Gastrocnemius medialis (tissue), 4 donors: ENCODE measurements around the gene FBXL17. TPM values are rescaled to one million over a fixed set of nuclear protein-coding genes. Genes with fewer than 3 reads are reported as not detected.

Source experiments
- ATAC-seq, 2 donors: fragments of 150-250 bp; one replicate each; pipeline ENCODE4 v1.9.1; 2016
- DNase-seq, 2 donors: peaks; one replicate each; pipeline ENCODE4 v3.0.0-alpha.2; 2019
- H3K27ac ChIP-seq, 4 donors: fragments of 200-600 bp; sonication (generic); 1 replicate in 1 of 4; 2 replicates in 3 of 4; pipeline ENCODE4 v1.5.1; 2016 to 2018; ENCODE audit warnings: mild to moderate bottlenecking in 2 of 4, moderate library complexity in 1 of 4
- H3K27me3 ChIP-seq, 3 donors: fragments of 200-600 bp; sonication (generic) in 2 of 3; 1 replicate in 1 of 3; 2 replicates in 2 of 3; pipeline versions ENCODE4 v1.5.1 to v1.6.0; 2016 to 2019; ENCODE audit warnings: mild to moderate bottlenecking in 1 of 3, moderate library complexity in 1 of 3
- H3K36me3 ChIP-seq, 2 donors: fragments of 200-600 bp; sonication (generic) in 1 of 2; one replicate each; pipeline ENCODE4 v1.5.1; 2017 to 2018
- H3K4me1 ChIP-seq, 2 donors: fragments of 200-600 bp; sonication (generic) in 1 of 2; one replicate each; pipeline ENCODE4 v1.5.1; 2016 to 2017; ENCODE audit warnings: mild to moderate bottlenecking in 2 of 2
- H3K4me3 ChIP-seq, 4 donors: fragments of 200-600 bp; sonication (generic) in 3 of 4; 1 replicate in 1 of 4; 2 replicates in 3 of 4; pipeline ENCODE4 v1.5.1; 2016 to 2019; ENCODE audit warnings: mild to moderate bottlenecking in 2 of 4
- H3K9me3 ChIP-seq, 3 donors: fragments of 200-600 bp; sonication (generic) in 2 of 3; 1 replicate in 1 of 3; 2 replicates in 2 of 3; pipeline ENCODE4 v1.5.1; 2016 to 2019
- POLR2A ChIP-seq, 2 donors: fragments of 450-650 bp; IDR thresholded peaks; one replicate each; pipeline ENCODE4 v1.6.1; 2017; ENCODE audit warnings: antibody characterized with exemption in 2 of 2, mild to moderate bottlenecking in 2 of 2, moderate library complexity in 2 of 2
- in situ Hi-C, 4 donors: fragments of 200-750 bp; cut with MboI; loops; one replicate each; pipeline versions ENCODE4 v1.15.0 to v1.8.0; 2017; ENCODE audit warnings: low sequenced_read_pairs in 4 of 4
- intact Hi-C: fragments of 100-400 bp; cut with DNase I; formaldehyde crosslinking; loops from one replicate; pipeline ENCODE4 v1.15.1; 2023; ENCODE audit warnings: low total_unique reads
- total RNA-seq, 4 donors: library from RNA; depleted of rRNA; stranded (reverse); fragments of >200 nt; gene quantifications; one replicate each; pipeline versions ENCODE4 v1.1.0 to v1.2.3, GENCODE V29; 2016
- TF ChIP-seq, protein P1 (sequence below), 5 experiments: fragments of 450-650 bp in 3 of 5; fragments of 200-600 bp in 2 of 5; sonication (generic) in 2 of 5; IDR thresholded peaks in 4 of 5; conservative IDR thresholded peaks in 1 of 5; 1 replicate in 4 of 5; 2 replicates in 1 of 5; pipeline ENCODE4 v1.5.1; 2016 to 2019; ENCODE audit warnings: antibody characterized with exemption in 5 of 5, mild to moderate bottlenecking in 3 of 5, moderate library complexity in 3 of 5

Gene FBXL17
- total RNA-seq, 4 donors from 2014 or later: 23.3 to 33.4 (median 26.9) TPM

DNA sequence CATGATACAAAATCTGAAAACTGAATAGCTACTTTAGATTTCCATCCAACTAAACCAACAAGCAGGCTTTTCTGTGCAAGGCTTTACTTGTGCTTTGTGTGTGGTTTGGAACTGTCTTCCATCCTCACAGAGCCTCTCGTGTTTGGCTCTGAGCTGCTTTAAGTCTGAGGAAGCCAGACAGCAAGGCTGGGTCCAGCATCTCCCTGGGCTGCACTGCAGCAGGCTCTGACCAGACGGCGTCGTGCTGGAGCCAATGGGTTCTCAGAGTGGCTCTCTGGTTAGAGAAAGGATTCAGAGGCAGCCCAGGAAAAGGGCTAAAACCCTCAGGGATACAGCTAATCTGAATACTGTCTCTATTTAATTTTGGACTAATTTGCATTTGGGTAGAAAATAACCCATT lies 503.2 kb downstream of the FBXL17 start:
- no peak overlapping the region for H3K27ac ChIP-seq
- H3K4me1 ChIP-seq: no peaks in the 10 kb centered on the region
- intact Hi-C loops: no loop called here
- H3K9me3 ChIP-seq: no peaks in the 10 kb centered on the region
- H3K4me3 ChIP-seq: no peak overlapping the region
- ATAC-seq (no peak), DNase-seq (no peak)
- H3K36me3 ChIP-seq: no peaks in the 10 kb centered on the region
- no peak for TF ChIP-seq POLR2A (IDR thresholded peaks at IDR 0.05)
- TF ChIP-seq, protein P1, sequence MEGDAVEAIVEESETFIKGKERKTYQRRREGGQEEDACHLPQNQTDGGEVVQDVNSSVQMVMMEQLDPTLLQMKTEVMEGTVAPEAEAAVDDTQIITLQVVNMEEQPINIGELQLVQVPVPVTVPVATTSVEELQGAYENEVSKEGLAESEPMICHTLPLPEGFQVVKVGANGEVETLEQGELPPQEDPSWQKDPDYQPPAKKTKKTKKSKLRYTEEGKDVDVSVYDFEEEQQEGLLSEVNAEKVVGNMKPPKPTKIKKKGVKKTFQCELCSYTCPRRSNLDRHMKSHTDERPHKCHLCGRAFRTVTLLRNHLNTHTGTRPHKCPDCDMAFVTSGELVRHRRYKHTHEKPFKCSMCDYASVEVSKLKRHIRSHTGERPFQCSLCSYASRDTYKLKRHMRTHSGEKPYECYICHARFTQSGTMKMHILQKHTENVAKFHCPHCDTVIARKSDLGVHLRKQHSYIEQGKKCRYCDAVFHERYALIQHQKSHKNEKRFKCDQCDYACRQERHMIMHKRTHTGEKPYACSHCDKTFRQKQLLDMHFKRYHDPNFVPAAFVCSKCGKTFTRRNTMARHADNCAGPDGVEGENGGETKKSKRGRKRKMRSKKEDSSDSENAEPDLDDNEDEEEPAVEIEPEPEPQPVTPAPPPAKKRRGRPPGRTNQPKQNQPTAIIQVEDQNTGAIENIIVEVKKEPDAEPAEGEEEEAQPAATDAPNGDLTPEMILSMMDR (IDR thresholded peaks at IDR 0.05 in 4 of 5, conservative IDR thresholded peaks at IDR 0.05 in 1 of 5): no peak
- in situ Hi-C loops: no loop called here
- no peaks in the 10 kb centered on the region for H3K27me3 ChIP-seq

- DNase-seq (no peak), ATAC-seq (no peak)
- no peaks in the 10 kb centered on the region for H3K27me3 ChIP-seq
- no peaks in the 10 kb centered on the region for H3K36me3 ChIP-seq
- intact Hi-C loops (no loop called here), in situ Hi-C loops (no loop called here)
- no peak overlapping the region for H3K4me3 ChIP-seq
- no peaks in the 10 kb centered on the region for H3K9me3 ChIP-seq
- peaks cover 0 to 5% of the 10 kb centered on the region in 2 donors for H3K4me1 ChIP-seq
- no peak for TF ChIP-seq POLR2A (IDR thresholded peaks at IDR 0.05)
- TF ChIP-seq, protein P1 (IDR thresholded peaks at IDR 0.05 in 4 of 5, conservative IDR thresholded peaks at IDR 0.05 in 1 of 5): no peak
- H3K27ac ChIP-seq: no peak overlapping the region
Observed at GRCh38 chr5:107876906-107877305, 505.0 kb downstream of the FBXL17 start.

- Histone ChIP-seq H3K4me3 (no peak overlapping the region), H3K9me3 (no peaks in the 10 kb centered on the region), H3K4me1 (peaks cover 0 to 5% of the 10 kb centered on the region in 2 donors), H3K36me3 (no peaks in the 10 kb centered on the region), H3K27me3 (no peaks in the 10 kb centered on the region), H3K27ac (no peak overlapping the region)
- intact Hi-C loops (no loop called here), in situ Hi-C loops (no loop called here)
- DNase-seq: no peak
- no peak for ATAC-seq
- TF ChIP-seq POLR2A (IDR thresholded peaks at IDR 0.05): no peak
- TF ChIP-seq, protein P1 (IDR thresholded peaks at IDR 0.05 in 4 of 5, conservative IDR thresholded peaks at IDR 0.05 in 1 of 5): no peak
Observed at GRCh38 chr5:107876261-107876660, 505.6 kb downstream of the FBXL17 start.

GRCh38 chr5:107875833-107876232 lies 506.1 kb downstream of the FBXL17 start:
- Histone ChIP-seq H3K4me1 (peaks cover 0 to 5% of the 10 kb centered on the region in 2 donors), H3K4me3 (no peak overlapping the region), H3K36me3 (no peaks in the 10 kb centered on the region), H3K27me3 (no peaks in the 10 kb centered on the region), H3K27ac (no peak overlapping the region), H3K9me3 (no peaks in the 10 kb centered on the region)
- DNase-seq: no peak
- in situ Hi-C loops: no loop called here
- TF ChIP-seq POLR2A (IDR thresholded peaks at IDR 0.05): no peak
- TF ChIP-seq, protein P1 (IDR thresholded peaks at IDR 0.05 in 4 of 5, conservative IDR thresholded peaks at IDR 0.05 in 1 of 5): no peak
- ATAC-seq: no peak
- intact Hi-C loops: no loop called here

DNA sequence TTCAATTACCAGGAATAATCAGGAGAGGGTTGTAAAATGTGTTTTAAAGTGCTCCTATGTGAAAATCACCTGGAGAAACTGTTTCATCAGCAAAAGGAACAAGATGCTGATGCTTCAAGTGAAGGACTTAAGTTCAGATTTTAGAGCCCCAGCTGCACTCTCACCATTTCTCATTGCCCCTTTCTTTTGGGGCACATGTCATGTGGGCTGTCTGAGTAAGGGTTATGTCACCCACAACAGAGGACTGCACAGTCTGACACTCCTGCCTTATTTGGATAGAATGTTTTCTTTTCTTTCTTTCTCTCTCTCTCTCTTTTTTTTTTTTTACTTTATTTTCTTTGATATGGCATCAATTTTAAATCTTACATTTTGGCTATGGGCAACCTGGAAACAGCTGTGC lies 507.1 kb downstream of the FBXL17 start:
- intact Hi-C loops: no loop called here
- Histone ChIP-seq H3K27ac (no peak overlapping the region), H3K27me3 (no peaks in the 10 kb centered on the region), H3K4me1 (peaks cover 0 to 5% of the 10 kb centered on the region in 2 donors), H3K36me3 (no peaks in the 10 kb centered on the region), H3K4me3 (no peak overlapping the region), H3K9me3 (no peaks in the 10 kb centered on the region)
- ATAC-seq: no peak
- TF ChIP-seq, protein P1 (IDR thresholded peaks at IDR 0.05 in 4 of 5, conservative IDR thresholded peaks at IDR 0.05 in 1 of 5): no peak
- no peak for TF ChIP-seq POLR2A (IDR thresholded peaks at IDR 0.05)
- no peak for DNase-seq
- in situ Hi-C loops: no loop called here
